Measurements from ENCODE around the gene CACNA1D.

- TF ChIP-seq EZH2 (IDR thresholded peaks at IDR 0.05; ENCODE audit: low read length, missing control alignments) (no peak), CTCF (conservative IDR thresholded peaks at IDR 0.05 in 1 of 2, IDR thresholded peaks at IDR 0.05 in 1 of 2; ENCODE audit: low read depth in 1 of 2, low read length in 2 of 2) (no peak)
Observed at GRCh38 chr3:53726643-53727042, 232.2 kb downstream of the CACNA1D start.
